Right lobe of liver (tissue), 4 donors: ENCODE measurements around the gene ZER1.

Experiments
- POLR2A ChIP-seq: fragments of 450-650 bp; IDR thresholded peaks from one replicate; pipeline ENCODE4 v1.6.1; 2017; ENCODE audit warnings: antibody characterized with exemption, mild to moderate bottlenecking
- TF ChIP-seq, protein P1 (sequence below), 4 donors: fragments of 200-600 bp in 3 of 4; fragments of 450-650 bp in 1 of 4; IDR thresholded peaks; one replicate each; pipeline versions ENCODE4 v1.5.1 to v1.8.0; 2016 to 2022; ENCODE audit warnings: antibody characterized with exemption in 4 of 4, mild to moderate bottlenecking in 2 of 4
- donor health status: DM: no; HTN: no; CAD: no.
- donor health status: DM: no; HTN: no; CAD: no.
- donor health status: DM: no; HTN: yes; CAD: no.

DNA sequence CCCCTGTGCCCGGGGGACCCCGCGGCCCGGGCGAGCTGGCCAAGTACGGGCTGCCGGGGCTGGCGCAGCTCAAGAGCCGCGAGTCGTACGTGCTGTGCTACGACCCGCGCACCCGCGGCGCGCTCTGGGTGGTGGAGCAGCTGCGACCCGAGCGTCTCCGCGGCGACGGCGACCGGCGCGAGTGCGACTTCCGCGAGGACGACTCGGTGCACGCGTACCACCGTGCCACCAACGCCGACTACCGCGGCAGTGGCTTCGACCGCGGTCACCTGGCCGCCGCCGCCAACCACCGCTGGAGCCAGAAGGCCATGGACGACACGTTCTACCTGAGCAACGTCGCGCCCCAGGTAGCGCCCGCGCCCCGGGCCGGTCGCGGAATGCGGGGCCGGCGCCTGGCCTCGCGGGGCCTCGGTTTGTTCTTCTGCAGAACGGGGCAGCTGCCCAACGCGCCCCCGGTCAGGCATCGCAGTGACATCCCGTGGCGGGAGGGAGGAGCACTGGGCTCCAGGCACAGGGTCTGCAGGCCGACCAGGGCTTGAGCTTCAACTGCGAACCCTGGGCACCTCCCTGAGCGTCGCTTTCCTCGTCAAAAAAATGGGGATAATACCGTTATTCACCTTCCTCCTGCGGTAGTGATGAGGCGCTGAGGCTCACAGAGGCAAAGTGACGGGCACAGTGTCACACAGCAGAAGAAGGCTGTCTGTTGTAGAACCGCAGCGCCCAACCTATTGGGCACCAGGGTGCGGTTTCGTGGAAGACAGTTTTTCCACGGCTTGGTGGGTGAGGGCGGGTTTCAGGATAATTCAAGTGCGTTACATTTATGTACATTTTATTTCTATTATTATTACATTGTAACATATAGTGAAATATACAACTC, 47.4 kb upstream of the ZER1 start:
- TF ChIP-seq, protein P1, sequence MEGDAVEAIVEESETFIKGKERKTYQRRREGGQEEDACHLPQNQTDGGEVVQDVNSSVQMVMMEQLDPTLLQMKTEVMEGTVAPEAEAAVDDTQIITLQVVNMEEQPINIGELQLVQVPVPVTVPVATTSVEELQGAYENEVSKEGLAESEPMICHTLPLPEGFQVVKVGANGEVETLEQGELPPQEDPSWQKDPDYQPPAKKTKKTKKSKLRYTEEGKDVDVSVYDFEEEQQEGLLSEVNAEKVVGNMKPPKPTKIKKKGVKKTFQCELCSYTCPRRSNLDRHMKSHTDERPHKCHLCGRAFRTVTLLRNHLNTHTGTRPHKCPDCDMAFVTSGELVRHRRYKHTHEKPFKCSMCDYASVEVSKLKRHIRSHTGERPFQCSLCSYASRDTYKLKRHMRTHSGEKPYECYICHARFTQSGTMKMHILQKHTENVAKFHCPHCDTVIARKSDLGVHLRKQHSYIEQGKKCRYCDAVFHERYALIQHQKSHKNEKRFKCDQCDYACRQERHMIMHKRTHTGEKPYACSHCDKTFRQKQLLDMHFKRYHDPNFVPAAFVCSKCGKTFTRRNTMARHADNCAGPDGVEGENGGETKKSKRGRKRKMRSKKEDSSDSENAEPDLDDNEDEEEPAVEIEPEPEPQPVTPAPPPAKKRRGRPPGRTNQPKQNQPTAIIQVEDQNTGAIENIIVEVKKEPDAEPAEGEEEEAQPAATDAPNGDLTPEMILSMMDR (IDR thresholded peaks at IDR 0.05), result peak in 1 of 4 donors; percentile 12
- no peak for TF ChIP-seq POLR2A
